HepG2 (cell line): Measurements from ENCODE around the gene TPGS1. TPM values are rescaled to one million over a fixed set of nuclear protein-coding genes. Genes with fewer than 3 reads are reported as not detected.
A peak's percentile ranks its signal among the peaks of the same experiment; 100 is the strongest.

Experiments
- CBX1 ChIP-seq: IDR thresholded peaks from one replicate; pipeline ENCODE4 v1.6.1; 2016; ENCODE audit warnings: antibody characterized with exemption, low read depth
- GFI1 ChIP-seq: sonication (generic); formaldehyde crosslinking; IDR thresholded peaks from 2 replicates; pipeline ENCODE4 v1.5.0; 2020; ENCODE audit warnings: missing genetic modification reagents, mild to moderate bottlenecking, borderline replicate concordance
- HNF4G ChIP-seq, 2 experiments: sonication (generic) in 1 of 2; formaldehyde crosslinking in 1 of 2; IDR thresholded peaks; 2 replicates each; pipeline versions ENCODE4 v1.4.0 to v1.6.1; 2011 to 2020; ENCODE audit warnings: borderline replicate concordance in 2 of 2, low read depth in 2 of 2, mild to moderate bottlenecking in 2 of 2, low read length in 1 of 2, missing genetic modification reagents in 1 of 2, moderate library complexity in 1 of 2
- MAFF ChIP-seq: IDR thresholded peaks from 2 replicates; pipeline ENCODE4 v1.6.1; 2011; ENCODE audit warnings: low read depth, low read length, improper control_type of control experiment
- NPAS2 ChIP-seq: sonication (generic); formaldehyde crosslinking; IDR thresholded peaks from 2 replicates; pipeline ENCODE4 v1.8.0; 2022; ENCODE audit warnings: mild to moderate bottlenecking, missing genetic modification reagents, borderline replicate concordance
- POLR2A ChIP-seq, 2 experiments: IDR thresholded peaks; 2 replicates each; pipeline ENCODE4 v1.6.1; 2011; ENCODE audit warnings: low read depth in 2 of 2, low read length in 2 of 2, mild to moderate bottlenecking in 1 of 2, moderate library complexity in 1 of 2; ENCODE audit not compliant: insufficient read depth in 1 of 2
- SALL1 ChIP-seq: sonication (generic); formaldehyde crosslinking; IDR thresholded peaks from 2 replicates; pipeline ENCODE4 v1.8.0; 2022; ENCODE audit warnings: mild to moderate bottlenecking, missing genetic modification reagents
- SRF ChIP-seq: IDR thresholded peaks from 2 replicates; pipeline ENCODE4 v1.6.1; 2011; ENCODE audit warnings: mild to moderate bottlenecking, low read depth, low read length, moderate library complexity
- SSRP1 ChIP-seq: IDR thresholded peaks from 2 replicates; pipeline ENCODE4 v1.6.1; 2016; ENCODE audit warnings: control low read depth
- TOE1 ChIP-seq: sonication (generic); formaldehyde crosslinking; IDR thresholded peaks from 2 replicates; pipeline ENCODE4 v1.4.0; 2020; ENCODE audit warnings: mild to moderate bottlenecking, missing genetic modification reagents
- ZKSCAN1 ChIP-seq: fragments of 150-350 bp; IDR thresholded peaks from 2 replicates; pipeline ENCODE4 v1.6.1; 2014; ENCODE audit warnings: low read length
- ZNF225 ChIP-seq: sonication (generic); formaldehyde crosslinking; IDR thresholded peaks from 2 replicates; pipeline ENCODE4 v1.4.0; 2020; ENCODE audit warnings: mild to moderate bottlenecking, missing genetic modification reagents
- ZNF460 ChIP-seq: sonication (generic); formaldehyde crosslinking; IDR thresholded peaks from 2 replicates; pipeline ENCODE4 v1.5.1; 2020; ENCODE audit warnings: missing genetic modification reagents, mild to moderate bottlenecking, borderline replicate concordance
- ZNF577 ChIP-seq: sonication (generic); formaldehyde crosslinking; IDR thresholded peaks from 2 replicates; pipeline ENCODE4 v1.4.0; 2020; ENCODE audit warnings: mild to moderate bottlenecking, low read depth, missing genetic modification reagents, borderline replicate concordance
- ZSCAN29 ChIP-seq: sonication (generic); formaldehyde crosslinking; conservative IDR thresholded peaks from 2 replicates; pipeline ENCODE4 v1.4.0; 2020; ENCODE audit warnings: mild to moderate bottlenecking, missing genetic modification reagents
- polyA plus RNA-seq, 8 experiments: library from polyadenylated mRNA; depleted of rRNA in 3 of 8; stranded (reverse) in 7 of 8; unstranded in 1 of 8; fragments of >200 nt; fragmentation: Illumina TruSeq in 4 of 8; extraction: Trizol in 4 of 8; gene quantifications; 2 replicates each; pipeline versions ENCODE4 v1.2.1 to v1.2.3, GENCODE V29; 2011 to 2016; ENCODE audit warnings: low read depth in 4 of 8, missing spikeins in 1 of 8, mixed read lengths in 1 of 8; ENCODE audit not compliant: insufficient read depth in 1 of 8
- total RNA-seq, 5 experiments: library from RNA; depleted of rRNA; stranded (reverse); fragments of >200 nt; fragmentation: Illumina TruSeq; extraction: Trizol; gene quantifications; 2 replicates each; pipeline ENCODE4 v1.2.3, GENCODE V29; 2016; ENCODE audit warnings: low read depth in 1 of 5
- TF ChIP-seq, protein P1 (sequence below): sonication (generic); formaldehyde crosslinking; conservative IDR thresholded peaks from 2 replicates; pipeline ENCODE4 v1.4.0; 2020; ENCODE audit warnings: mild to moderate bottlenecking, missing genetic modification reagents, moderate library complexity
- TF ChIP-seq, protein P2 (sequence below): sonication (generic); formaldehyde crosslinking; IDR thresholded peaks from 2 replicates; pipeline ENCODE4 v1.4.0; 2020; ENCODE audit warnings: mild to moderate bottlenecking, missing genetic modification reagents, borderline replicate concordance
- TF ChIP-seq, protein P3 (sequence below): sonication (generic); formaldehyde crosslinking; IDR thresholded peaks from 2 replicates; pipeline ENCODE4 v1.4.0; 2020; ENCODE audit warnings: mild to moderate bottlenecking, missing genetic modification reagents
- TF ChIP-seq, protein P4 (sequence below): sonication (generic); formaldehyde crosslinking; IDR thresholded peaks from 2 replicates; pipeline ENCODE4 v1.4.0; 2020; ENCODE audit warnings: mild to moderate bottlenecking, missing genetic modification reagents

TPGS1 gene
- total and polyA plus RNA-seq, 2 of the 13 experiments (the other 11 are each of a cell fraction or from before 2014, with no cell fraction given), result 1.1 to 6.2 TPM

GRCh38 chr19:498977-499623, 8.2 kb upstream of the TPGS1 start (continued):
- TF ChIP-seq, protein P1, sequence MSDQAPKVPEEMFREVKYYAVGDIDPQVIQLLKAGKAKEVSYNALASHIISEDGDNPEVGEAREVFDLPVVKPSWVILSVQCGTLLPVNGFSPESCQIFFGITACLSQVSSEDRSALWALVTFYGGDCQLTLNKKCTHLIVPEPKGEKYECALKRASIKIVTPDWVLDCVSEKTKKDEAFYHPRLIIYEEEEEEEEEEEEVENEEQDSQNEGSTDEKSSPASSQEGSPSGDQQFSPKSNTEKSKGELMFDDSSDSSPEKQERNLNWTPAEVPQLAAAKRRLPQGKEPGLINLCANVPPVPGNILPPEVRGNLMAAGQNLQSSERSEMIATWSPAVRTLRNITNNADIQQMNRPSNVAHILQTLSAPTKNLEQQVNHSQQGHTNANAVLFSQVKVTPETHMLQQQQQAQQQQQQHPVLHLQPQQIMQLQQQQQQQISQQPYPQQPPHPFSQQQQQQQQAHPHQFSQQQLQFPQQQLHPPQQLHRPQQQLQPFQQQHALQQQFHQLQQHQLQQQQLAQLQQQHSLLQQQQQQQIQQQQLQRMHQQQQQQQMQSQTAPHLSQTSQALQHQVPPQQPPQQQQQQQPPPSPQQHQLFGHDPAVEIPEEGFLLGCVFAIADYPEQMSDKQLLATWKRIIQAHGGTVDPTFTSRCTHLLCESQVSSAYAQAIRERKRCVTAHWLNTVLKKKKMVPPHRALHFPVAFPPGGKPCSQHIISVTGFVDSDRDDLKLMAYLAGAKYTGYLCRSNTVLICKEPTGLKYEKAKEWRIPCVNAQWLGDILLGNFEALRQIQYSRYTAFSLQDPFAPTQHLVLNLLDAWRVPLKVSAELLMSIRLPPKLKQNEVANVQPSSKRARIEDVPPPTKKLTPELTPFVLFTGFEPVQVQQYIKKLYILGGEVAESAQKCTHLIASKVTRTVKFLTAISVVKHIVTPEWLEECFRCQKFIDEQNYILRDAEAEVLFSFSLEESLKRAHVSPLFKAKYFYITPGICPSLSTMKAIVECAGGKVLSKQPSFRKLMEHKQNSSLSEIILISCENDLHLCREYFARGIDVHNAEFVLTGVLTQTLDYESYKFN (CRISPR knock-in tag), result peak; percentile 92
- TF ChIP-seq MAFF (no peak), NPAS2 (CRISPR knock-in tag) (no peak), SRF (no peak), ZKSCAN1 (no peak), POLR2A (IDR thresholded peaks at IDR 0.05; ENCODE audit: insufficient read depth in 1 of 2, low read depth in 2 of 2, low read length in 2 of 2) (0 out of 4 replicates have a peak, but pooled peaks of 1 of the 2 experiments have one; percentile 28), SALL1 (peak; percentile 54; the same call in 1 of the 2 replicates), GFI1 (CRISPR knock-in tag) (no peak), CBX1 (no peak), ZNF225 (0 out of 2 replicates have a peak, but pooled peaks have one; percentile 29), TOE1 (CRISPR knock-in tag) (no peak), ZSCAN29 (CRISPR knock-in tag) (no peak), ZNF460 (CRISPR knock-in tag) (peak; percentile 65), ZNF577 (CRISPR knock-in tag) (no peak), HNF4G (IDR thresholded peaks at IDR 0.05; ENCODE audit: borderline replicate concordance, low read depth, low read length) (peak; percentile 34; the same call in 1 of the 2 replicates), HNF4G (CRISPR knock-in tag; IDR thresholded peaks at IDR 0.05; ENCODE audit: borderline replicate concordance, low read depth) (no peak), SSRP1 (CRISPR knock-in tag) (no peak)
- TF ChIP-seq, protein P2, sequence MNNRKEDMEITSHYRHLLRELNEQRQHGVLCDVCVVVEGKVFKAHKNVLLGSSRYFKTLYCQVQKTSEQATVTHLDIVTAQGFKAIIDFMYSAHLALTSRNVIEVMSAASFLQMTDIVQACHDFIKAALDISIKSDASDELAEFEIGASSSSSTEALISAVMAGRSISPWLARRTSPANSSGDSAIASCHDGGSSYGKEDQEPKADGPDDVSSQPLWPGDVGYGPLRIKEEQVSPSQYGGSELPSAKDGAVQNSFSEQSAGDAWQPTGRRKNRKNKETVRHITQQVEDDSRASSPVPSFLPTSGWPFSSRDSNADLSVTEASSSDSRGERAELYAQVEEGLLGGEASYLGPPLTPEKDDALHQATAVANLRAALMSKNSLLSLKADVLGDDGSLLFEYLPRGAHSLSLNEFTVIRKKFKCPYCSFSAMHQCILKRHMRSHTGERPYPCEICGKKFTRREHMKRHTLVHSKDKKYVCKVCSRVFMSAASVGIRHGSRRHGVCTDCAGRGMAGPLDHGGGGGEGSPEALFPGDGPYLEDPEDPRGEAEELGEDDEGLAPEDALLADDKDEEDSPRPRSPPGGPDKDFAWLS (CRISPR knock-in tag), result no peak
- TF ChIP-seq, protein P3, sequence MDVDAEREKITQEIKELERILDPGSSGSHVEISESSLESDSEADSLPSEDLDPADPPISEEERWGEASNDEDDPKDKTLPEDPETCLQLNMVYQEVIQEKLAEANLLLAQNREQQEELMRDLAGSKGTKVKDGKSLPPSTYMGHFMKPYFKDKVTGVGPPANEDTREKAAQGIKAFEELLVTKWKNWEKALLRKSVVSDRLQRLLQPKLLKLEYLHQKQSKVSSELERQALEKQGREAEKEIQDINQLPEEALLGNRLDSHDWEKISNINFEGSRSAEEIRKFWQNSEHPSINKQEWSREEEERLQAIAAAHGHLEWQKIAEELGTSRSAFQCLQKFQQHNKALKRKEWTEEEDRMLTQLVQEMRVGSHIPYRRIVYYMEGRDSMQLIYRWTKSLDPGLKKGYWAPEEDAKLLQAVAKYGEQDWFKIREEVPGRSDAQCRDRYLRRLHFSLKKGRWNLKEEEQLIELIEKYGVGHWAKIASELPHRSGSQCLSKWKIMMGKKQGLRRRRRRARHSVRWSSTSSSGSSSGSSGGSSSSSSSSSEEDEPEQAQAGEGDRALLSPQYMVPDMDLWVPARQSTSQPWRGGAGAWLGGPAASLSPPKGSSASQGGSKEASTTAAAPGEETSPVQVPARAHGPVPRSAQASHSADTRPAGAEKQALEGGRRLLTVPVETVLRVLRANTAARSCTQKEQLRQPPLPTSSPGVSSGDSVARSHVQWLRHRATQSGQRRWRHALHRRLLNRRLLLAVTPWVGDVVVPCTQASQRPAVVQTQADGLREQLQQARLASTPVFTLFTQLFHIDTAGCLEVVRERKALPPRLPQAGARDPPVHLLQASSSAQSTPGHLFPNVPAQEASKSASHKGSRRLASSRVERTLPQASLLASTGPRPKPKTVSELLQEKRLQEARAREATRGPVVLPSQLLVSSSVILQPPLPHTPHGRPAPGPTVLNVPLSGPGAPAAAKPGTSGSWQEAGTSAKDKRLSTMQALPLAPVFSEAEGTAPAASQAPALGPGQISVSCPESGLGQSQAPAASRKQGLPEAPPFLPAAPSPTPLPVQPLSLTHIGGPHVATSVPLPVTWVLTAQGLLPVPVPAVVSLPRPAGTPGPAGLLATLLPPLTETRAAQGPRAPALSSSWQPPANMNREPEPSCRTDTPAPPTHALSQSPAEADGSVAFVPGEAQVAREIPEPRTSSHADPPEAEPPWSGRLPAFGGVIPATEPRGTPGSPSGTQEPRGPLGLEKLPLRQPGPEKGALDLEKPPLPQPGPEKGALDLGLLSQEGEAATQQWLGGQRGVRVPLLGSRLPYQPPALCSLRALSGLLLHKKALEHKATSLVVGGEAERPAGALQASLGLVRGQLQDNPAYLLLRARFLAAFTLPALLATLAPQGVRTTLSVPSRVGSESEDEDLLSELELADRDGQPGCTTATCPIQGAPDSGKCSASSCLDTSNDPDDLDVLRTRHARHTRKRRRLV (CRISPR knock-in tag), result no peak
- TF ChIP-seq, protein P4, sequence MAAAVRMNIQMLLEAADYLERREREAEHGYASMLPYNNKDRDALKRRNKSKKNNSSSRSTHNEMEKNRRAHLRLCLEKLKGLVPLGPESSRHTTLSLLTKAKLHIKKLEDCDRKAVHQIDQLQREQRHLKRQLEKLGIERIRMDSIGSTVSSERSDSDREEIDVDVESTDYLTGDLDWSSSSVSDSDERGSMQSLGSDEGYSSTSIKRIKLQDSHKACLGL (CRISPR knock-in tag), result no peak
